HG02623 (cell line): ENCODE data around the gene HIVEP2.

ENCODE experiments used
- ATAC-seq: cut with Tn5 transposase; IDR thresholded peaks from one replicate; pipeline ENCODE4 v1.9.1; 2021; ENCODE audit warnings: moderate library complexity; ENCODE audit not compliant: unreplicated experiment

Gene HIVEP2

DNA sequence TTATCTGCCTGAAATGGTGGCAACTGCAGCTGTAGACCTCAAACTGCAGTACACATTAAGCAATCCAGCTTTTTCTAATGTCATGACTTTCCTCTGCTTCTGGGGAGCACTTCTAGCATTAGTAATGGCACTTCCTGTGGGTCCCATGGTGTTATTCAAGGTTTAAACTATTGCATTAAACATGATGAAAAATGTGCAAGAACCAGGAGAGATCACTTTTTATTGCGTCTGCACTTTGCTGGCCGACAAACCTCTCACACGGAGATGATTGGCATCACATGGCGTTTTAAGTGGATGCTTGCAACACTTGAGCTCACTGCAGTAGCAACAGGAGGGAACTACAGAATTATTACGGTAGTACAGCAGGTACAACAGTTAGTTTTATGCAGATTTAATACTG is 148.4 kb downstream of the HIVEP2 start:
- no peak for ATAC-seq

DNA sequence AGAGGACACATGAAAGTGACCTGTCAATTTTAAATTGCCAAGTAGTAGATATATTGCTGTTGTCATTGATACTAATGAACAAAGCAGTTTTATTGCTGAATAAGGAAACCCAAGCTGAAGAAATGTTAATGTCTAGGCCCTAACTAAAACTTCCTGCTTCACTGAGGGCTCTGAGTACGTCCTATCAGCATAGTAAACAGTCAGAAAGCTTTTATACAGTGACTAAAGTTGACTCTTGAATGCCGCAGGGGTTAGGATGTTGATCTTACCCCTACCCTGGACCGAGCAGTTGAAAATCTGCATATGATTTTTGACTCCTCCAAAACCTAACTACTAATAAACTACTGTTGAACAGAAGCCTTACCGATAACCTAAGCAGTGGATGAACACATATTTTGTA is 149.0 kb downstream of the HIVEP2 start:
- no peak for ATAC-seq

DNA sequence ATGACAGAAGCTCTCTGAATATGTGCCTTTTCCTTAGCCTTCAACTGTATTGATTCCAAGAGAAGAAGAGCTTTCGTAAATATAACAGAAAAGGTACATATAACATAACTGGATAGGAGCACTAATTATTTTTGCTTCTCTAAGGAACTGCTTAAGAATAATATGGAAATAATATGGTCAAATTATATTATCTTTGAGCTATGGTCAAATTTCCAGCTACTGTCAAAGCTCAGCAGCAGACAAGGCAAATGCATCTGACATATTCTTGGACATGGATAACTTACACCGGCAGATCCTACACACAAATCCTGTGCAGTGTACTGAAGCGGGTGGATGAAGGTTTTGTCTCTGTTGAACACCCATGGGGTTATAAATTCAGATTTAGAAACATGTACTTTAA is 150.6 kb downstream of the HIVEP2 start:
- no peak for ATAC-seq

DNA sequence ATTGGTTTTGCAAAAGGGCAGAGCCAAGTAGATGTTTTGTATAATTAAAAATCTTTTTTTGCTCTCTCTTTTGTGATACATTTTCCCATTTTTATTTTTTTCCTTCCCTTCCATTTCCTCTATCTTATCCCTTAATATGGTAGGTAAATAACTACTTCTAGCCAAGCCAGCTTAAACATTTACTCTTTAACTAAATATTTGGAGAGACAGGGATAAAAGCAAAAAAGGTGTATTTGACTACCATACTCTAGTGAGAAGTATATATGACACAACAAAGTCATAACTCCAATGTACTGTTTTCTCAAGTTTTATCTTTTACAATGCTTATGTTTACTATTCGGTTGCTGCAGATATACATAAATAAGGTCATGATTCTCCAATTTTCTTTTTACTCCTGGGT is 154.7 kb downstream of the HIVEP2 start:
- ATAC-seq, result no peak

- ATAC-seq, result no peak
Observed at GRCh38 chr6:142787422-142787821, 157.6 kb downstream of the HIVEP2 start.

DNA sequence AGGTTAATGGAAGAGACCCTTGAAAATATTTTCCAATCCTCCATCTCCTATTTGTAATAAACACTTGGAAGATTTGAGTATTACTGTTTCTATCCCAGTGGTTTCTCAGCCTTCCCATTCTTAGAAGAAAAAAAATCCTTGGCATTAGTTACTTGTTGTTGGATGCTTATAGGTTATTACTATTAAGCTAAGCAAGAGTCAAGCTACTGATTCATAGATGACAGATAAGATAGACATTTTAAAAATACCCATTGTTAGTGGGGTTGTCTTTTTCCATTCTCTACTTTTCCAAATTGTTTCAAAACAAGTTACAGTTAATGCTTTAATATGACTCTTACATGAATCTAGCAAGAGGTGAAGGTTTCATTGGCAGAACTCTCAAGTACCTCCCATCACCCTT is 158.5 kb downstream of the HIVEP2 start:
- ATAC-seq, result no peak

DNA sequence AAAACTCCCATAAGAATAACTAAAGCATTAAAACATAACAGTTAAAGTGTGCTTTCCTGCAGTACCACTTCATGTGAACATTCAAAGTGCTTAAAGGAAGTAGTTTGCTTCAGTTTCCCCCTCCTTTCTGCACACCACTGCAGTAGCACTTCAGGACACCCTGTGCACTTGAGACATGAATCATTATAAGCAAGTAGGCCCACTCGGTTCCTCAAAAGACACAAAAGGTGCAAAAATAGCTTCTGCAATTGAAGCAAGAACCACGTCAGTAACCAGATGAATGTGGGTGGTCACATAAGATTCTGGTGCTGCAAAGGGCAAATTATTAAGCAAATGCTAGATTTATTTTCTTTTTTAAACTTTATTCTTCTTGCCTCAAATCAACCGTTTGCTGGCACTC is 160.6 kb downstream of the HIVEP2 start:
- peak; percentile 99 for ATAC-seq

DNA sequence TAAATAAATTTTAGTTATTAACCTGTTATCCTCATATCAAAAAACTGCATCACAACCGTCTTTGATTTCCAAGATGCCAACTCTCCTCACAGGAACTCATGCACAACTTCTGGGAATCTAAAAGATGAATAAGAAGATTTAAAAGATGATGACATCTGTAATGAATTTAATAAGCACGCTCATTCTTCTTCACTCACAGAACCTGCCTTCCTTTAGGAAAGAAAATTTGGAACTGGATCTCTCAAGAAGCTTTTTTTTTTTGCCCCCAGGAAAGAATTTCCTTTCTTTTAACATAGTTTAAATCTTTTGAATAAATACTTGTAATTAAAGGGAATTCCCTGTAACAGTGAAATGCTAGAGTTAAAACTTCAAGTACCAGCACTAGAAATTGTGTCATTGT is 161.5 kb downstream of the HIVEP2 start:
- no peak for ATAC-seq

- no peak for ATAC-seq
Observed at GRCh38 chr6:142781129-142781528, 163.8 kb downstream of the HIVEP2 start.

DNA sequence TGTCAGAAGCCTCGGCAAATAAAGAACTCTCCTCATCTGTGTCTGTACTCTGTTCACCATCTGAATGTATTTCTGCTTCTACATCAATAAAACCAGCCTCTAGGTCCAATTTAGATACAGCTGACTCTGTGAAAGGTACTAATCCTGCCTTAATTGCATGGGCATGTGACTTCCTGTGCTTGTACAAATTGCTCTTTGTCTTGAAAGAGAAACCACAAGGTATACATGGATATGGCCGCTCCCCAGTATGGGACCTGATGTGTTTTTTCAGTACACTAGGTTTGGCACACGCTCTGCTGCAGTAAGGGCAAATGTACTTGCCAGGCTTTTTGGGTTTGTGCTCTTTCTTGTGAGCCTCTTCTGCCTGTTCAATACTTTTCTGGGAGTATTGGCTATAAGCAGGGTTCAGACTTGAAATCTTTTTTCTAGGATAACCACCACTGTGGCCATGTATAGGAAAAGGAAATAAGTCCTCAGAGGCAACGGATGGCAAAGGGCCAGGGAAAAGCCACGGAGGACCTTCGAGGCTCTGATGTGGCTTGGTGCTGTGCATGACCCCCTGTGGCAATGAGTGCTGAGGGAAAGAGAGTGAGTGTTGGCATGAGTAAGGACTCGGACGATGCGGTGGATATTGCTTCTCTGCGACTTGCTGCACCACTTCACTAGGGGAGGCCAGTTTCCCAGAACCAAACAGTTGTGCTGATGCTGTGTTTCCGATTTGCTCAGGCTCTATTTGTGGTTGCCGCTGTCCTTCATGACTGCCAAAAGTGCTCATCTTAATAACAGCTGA is 170.9 kb downstream of the HIVEP2 start:
- ATAC-seq, result no peak

DNA sequence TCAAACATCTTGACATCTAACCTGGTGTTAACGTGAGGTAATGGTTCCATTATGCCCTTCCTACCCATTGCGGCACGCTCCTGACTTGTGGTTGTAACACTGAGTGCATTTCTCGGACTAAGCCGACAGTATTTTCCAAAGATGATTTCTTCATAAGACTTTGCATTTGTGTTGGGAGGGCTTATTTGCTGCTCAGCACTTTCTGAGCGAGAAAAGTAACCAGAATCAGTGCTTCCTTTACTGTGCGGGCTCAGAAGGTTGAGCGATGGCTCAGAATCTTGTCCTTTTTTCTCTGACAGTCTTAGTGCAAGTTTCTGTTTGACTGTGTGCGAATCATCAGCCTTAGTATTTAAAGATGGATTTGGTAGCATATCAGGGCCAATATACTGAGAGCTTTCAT is 171.7 kb downstream of the HIVEP2 start:
- ATAC-seq, result no peak

DNA sequence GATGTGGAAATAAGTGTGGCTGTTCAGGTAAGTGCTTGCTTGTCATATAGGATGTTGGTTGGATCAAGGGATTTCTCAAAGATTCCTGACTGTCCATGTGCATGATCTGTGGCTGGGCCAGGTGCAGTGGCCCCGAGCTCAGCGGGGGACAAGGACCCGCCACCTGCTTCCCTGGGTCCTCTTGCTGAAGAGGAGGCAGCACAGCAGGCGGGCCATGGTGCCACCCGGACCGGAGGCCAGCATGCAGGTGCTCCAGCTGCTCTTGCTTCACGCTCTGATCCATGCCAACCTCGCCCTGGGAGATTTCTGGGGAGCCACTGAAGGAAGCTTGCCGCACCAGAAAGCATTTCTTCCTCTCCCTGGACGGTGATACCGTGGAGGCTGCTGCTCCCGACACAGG is 173.8 kb downstream of the HIVEP2 start:
- no peak for ATAC-seq

DNA sequence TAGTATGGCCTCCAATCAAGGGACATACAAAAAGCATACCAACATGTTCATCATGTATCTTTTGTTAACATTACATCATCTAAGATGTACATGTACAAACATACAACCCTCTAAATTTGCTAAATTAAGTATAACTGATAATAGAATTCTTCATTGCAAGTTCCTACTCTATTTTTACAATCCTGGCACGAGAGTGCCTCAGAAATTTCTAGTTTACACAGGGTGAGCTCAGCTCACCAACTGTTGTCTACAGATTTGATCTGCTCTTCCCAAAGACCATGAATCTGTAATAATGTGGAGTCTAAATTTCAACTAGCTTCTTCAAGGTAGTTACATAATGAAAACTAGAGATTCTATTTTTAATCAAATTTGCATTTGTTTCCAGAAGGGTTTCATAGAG is 179.7 kb downstream of the HIVEP2 start:
- ATAC-seq, result no peak

DNA sequence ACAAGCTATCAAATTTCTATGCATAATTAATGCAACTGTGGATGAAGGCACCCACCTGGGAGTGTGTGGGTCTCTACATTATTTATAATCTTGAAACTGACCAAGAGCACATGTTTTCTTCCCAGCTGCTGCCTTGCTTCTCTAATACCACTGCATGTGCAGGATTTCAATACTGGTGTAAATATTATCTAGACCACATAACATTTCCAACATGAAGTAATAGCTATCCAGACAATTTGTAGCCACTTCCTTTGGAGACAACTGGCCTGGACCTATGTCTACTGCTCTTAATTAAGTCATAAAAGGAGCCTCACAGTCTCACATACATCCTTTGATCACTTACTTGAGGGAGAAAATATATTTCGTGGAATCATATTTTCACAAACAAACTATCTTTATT is 180.7 kb downstream of the HIVEP2 start:
- ATAC-seq, result no peak

GRCh38 chr6:142763205-142763604 is 181.8 kb downstream of the HIVEP2 start:
- no peak for ATAC-seq

DNA sequence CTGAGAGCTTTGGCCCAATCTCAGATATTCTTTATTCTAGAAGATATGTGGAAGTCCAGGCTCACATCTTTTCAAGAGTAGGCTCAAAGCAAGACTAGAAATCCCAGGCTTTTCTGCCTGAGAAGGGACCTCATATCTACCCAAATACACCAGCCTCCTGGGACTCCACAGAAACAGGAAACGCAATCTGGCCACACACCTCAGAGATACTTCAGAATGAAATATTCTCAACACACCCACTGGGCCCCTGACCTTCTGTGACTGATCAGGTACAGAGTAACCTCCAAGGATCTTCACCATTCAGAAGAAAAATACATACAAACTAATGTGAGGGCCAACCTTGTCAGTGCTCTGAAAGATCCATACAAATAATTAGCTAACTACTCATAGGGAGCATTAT is 183.2 kb downstream of the HIVEP2 start:
- ATAC-seq, result peak; percentile 77

DNA sequence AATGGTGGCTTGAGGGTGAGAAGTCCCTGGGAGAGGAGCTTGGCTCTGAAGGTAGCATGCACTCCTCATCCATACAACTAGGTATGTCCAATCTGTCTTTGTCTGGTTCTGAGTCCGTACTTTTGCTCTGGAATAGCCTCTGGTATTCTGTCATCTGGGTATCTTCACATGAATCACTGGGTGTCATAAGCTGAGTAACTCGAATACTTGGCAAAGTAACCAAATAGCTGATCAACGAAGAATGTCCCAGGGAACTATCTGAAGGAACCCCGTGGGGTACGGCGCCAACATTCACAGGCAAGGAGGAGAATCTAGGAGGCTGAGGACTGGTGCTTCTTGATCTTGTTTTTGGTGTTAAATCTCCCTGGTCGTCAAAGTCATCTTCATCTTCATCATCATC is 184.8 kb downstream of the HIVEP2 start:
- ATAC-seq, result no peak

GRCh38 chr6:142758629-142759025 is 186.3 kb downstream of the HIVEP2 start:
- no peak for ATAC-seq

- no peak for ATAC-seq
Observed at GRCh38 chr6:142757852-142758628, 186.9 kb downstream of the HIVEP2 start.

GRCh38 chr6:142756215-142756630 is 188.8 kb downstream of the HIVEP2 start:
- ATAC-seq, result no peak

DNA sequence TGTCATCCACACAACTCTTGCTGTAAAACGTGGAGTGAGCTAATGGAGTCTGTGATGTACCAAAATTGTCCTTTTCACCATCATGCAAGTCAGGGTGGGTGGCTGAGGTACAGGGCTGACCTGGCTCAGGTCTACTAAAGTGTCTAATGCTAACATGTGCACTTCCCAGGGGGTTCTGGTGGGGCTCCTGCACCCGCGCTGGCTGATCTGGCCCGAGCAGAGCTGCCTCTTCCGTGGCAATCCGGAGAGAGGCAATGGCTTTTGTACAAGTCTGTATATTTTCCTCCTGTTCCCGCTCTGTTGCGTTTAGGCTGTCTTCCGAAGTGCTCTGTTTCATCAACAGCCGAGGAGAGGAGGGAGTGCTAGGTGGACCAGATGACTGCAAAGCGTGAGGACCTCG is 191.8 kb downstream of the HIVEP2 start:
- ATAC-seq, result no peak

DNA sequence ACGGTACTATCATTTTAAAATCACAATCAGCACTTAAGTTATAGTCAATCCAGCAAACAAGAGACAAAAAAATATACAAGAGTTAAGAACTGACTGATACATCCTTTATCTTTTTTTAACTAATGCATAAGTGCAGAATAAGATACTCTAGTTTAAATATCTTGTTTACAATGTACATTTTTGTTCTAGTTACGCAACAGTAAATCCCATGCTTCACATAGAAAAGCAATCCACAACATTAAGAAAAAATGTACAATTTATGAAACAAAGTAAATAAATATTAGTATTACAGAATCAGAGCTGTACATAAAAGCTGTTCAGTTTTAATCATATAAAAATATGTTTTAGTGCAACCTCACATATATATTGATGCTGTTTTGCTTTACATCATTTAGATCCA is 192.6 kb downstream of the HIVEP2 start:
- no peak for ATAC-seq
